Measurements from ENCODE around the gene SIAE. TPM values are rescaled to one million over a fixed set of nuclear protein-coding genes. Genes with fewer than 3 reads are reported as not detected.

Gene SIAE
- total and polyA plus RNA-seq, 2 donors (not counting 1 experiment from before 2014, with no cell fraction given), result 3.6 to 4.5 TPM

GRCh38 chr11:124602193-124602592 lies 71.3 kb downstream of the SIAE start:
- WGBS (ENCODE audit: insufficient coverage), result 78% methylated on average over 3 of the region's 3 CpGs
- Mint-ChIP-seq H3K4me1 (peaks cover 3% of the 10 kb centered on the region), H3K27ac (no peak overlapping the region), H3K4me3 (no peak overlapping the region), H3K27me3 (peaks cover 37% of the 10 kb centered on the region), H3K9me3 (ENCODE audit: insufficient read depth) (peaks cover 2% of the 10 kb centered on the region)
- Histone ChIP-seq H3K36me3 (replicated peaks in 1 of 2; ENCODE audit: control extremely low read depth in 1 of 2, control insufficient read depth in 1 of 2, extremely low read depth in 1 of 2, insufficient read depth in 2 of 2, low read length in 1 of 2) (no peaks in the 10 kb centered on the region), H3K27ac (ENCODE audit: low read length in 2 of 2) (no peak overlapping the region), H2AFZ (ENCODE audit: insufficient read depth, low read depth, low read length, poor library complexity, severe bottlenecking) (no peak overlapping the region), H3K9me3 (ENCODE audit: control extremely low read depth in 1 of 3, control insufficient read depth in 2 of 3, insufficient read depth in 1 of 3, low read length in 2 of 3) (no peaks in the 10 kb centered on the region), H3K4me1 (ENCODE audit: control insufficient read depth in 2 of 2, insufficient read depth in 2 of 2, low read length in 2 of 2) (peaks cover 3% of the 10 kb centered on the region in 2 donors), H3K9ac (ENCODE audit: low read length) (no peak overlapping the region), H3K4me2 (replicated peaks; ENCODE audit: low read depth, low read length, poor library complexity, severe bottlenecking) (no peak overlapping the region), H4K20me1 (ENCODE audit: control insufficient read depth, insufficient read depth, low read length, poor library complexity, severe bottlenecking) (no peaks in the 10 kb centered on the region), H3K4me3 (ENCODE audit: control extremely low read depth in 1 of 5, extremely low read depth in 1 of 5, insufficient read depth in 1 of 5, low read depth in 2 of 5, low read length in 4 of 5) (no peak overlapping the region), H3K79me2 (ENCODE audit: control insufficient read depth, insufficient read depth, low read length) (no peaks in the 10 kb centered on the region), H3K27me3 (replicated peaks in 1 of 4; ENCODE audit: control extremely low read depth in 1 of 4, control insufficient read depth in 3 of 4, insufficient read depth in 4 of 4, low read length in 3 of 4) (peaks cover 0 to 7% (median 3%) of the 10 kb centered on the region in 4 experiments)
- ChIA-PET CTCF (interaction anchor here (1.2 kb wide), 1 partner anchor 192 kb away, joined by 3 read pairs; no protein-coding TSS in a partner anchor), POLR2A (no interaction called here)
- TF ChIP-seq EZH2 (IDR thresholded peaks at IDR 0.05; ENCODE audit: borderline replicate concordance, insufficient read depth, low read depth, low read length, poor library complexity, severe bottlenecking) (no peak), CTCF (IDR thresholded peaks at IDR 0.05) (no peak)
- DNase-seq, result no peak
- intact Hi-C loops (cut with micrococcal nuclease), result no loop called here
- no peak for ATAC-seq (ENCODE audit: low read depth)

- intact Hi-C loops (cut with micrococcal nuclease), result no loop called here
- Histone ChIP-seq H3K4me3 (ENCODE audit: control extremely low read depth in 1 of 5, extremely low read depth in 1 of 5, insufficient read depth in 1 of 5, low read depth in 2 of 5, low read length in 4 of 5) (no peak overlapping the region), H3K4me1 (ENCODE audit: control insufficient read depth in 2 of 2, insufficient read depth in 2 of 2, low read length in 2 of 2) (peaks cover 1 to 2% of the 10 kb centered on the region in 2 donors), H3K79me2 (ENCODE audit: control insufficient read depth, insufficient read depth, low read length) (no peaks in the 10 kb centered on the region), H3K9ac (ENCODE audit: low read length) (no peak overlapping the region), H3K9me3 (ENCODE audit: control extremely low read depth in 1 of 3, control insufficient read depth in 2 of 3, insufficient read depth in 1 of 3, low read length in 2 of 3) (no peaks in the 10 kb centered on the region), H3K4me2 (replicated peaks; ENCODE audit: low read depth, low read length, poor library complexity, severe bottlenecking) (no peak overlapping the region), H3K36me3 (replicated peaks in 1 of 2; ENCODE audit: control extremely low read depth in 1 of 2, control insufficient read depth in 1 of 2, extremely low read depth in 1 of 2, insufficient read depth in 2 of 2, low read length in 1 of 2) (no peaks in the 10 kb centered on the region), H4K20me1 (ENCODE audit: control insufficient read depth, insufficient read depth, low read length, poor library complexity, severe bottlenecking) (no peaks in the 10 kb centered on the region), H2AFZ (ENCODE audit: insufficient read depth, low read depth, low read length, poor library complexity, severe bottlenecking) (no peak overlapping the region), H3K27ac (ENCODE audit: low read length in 2 of 2) (no peak overlapping the region), H3K27me3 (replicated peaks in 1 of 4; ENCODE audit: control extremely low read depth in 1 of 4, control insufficient read depth in 3 of 4, insufficient read depth in 4 of 4, low read length in 3 of 4) (peaks cover 0 to 11% (median 3%) of the 10 kb centered on the region in 4 experiments)
- H3K4me3 Mint-ChIP-seq, result no peak overlapping the region
- H3K9me3 Mint-ChIP-seq (ENCODE audit: insufficient read depth), result peaks cover 2% of the 10 kb centered on the region
- POLR2A ChIA-PET, result no interaction called here
- CTCF ChIA-PET, result interaction anchor here (2.1 kb wide), 1 partner anchor 15 kb away, joined by 5 read pairs; no protein-coding TSS in a partner anchor
- H3K4me1 Mint-ChIP-seq, result peaks cover 2% of the 10 kb centered on the region
- peaks cover 45% of the 10 kb centered on the region for H3K27me3 Mint-ChIP-seq
- no peak for DNase-seq
- no peak overlapping the region for H3K27ac Mint-ChIP-seq
- TF ChIP-seq EZH2 (IDR thresholded peaks at IDR 0.05; ENCODE audit: borderline replicate concordance, insufficient read depth, low read depth, low read length, poor library complexity, severe bottlenecking), result no peak
- TF ChIP-seq CTCF (IDR thresholded peaks at IDR 0.05), result no peak
- WGBS (ENCODE audit: insufficient coverage), result no CpG with 5 or more reads among the region's 5 CpGs
- no peak for ATAC-seq (ENCODE audit: low read depth)
Measured at GRCh38 chr11:124600621-124601320, 72.8 kb downstream of the SIAE start.
